ENCODE results near the gene LRRC23.

DNA sequence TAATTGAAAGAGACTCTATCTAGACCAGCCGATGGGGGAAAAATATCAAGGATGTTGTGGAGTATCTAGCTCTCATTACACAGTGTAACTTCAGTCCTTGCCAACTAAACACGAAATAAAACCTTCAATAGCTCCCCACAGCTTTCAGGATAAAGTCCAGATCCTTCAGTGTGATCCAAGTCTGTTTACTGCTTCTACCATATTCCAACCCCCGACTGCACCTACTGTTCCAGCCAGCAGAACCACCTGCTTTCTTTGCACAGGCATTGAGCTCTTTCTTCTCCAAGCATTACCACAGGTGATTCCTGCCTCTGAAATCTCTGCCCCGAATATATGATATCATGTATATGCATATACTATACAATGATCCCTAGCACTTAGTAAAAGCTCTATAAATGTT lies 2.2 kb upstream of the LRRC23 start:
- TF ChIP-seq, protein P1, sequence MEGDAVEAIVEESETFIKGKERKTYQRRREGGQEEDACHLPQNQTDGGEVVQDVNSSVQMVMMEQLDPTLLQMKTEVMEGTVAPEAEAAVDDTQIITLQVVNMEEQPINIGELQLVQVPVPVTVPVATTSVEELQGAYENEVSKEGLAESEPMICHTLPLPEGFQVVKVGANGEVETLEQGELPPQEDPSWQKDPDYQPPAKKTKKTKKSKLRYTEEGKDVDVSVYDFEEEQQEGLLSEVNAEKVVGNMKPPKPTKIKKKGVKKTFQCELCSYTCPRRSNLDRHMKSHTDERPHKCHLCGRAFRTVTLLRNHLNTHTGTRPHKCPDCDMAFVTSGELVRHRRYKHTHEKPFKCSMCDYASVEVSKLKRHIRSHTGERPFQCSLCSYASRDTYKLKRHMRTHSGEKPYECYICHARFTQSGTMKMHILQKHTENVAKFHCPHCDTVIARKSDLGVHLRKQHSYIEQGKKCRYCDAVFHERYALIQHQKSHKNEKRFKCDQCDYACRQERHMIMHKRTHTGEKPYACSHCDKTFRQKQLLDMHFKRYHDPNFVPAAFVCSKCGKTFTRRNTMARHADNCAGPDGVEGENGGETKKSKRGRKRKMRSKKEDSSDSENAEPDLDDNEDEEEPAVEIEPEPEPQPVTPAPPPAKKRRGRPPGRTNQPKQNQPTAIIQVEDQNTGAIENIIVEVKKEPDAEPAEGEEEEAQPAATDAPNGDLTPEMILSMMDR (IDR thresholded peaks at IDR 0.05 in 2 of 3, conservative IDR thresholded peaks at IDR 0.05 in 1 of 3; ENCODE audit: borderline replicate concordance in 1 of 3, insufficient read depth in 1 of 3, low read depth in 2 of 3, low read length in 2 of 3) = no peak
- no peak for TF ChIP-seq POLR2AphosphoS5 (IDR thresholded peaks at IDR 0.05; ENCODE audit: low read depth, low read length)

All from HCT116 (cell line).